GM18502 (cell line): ENCODE measurements around the gene GSC.
"Not testable (repeated sequence)": the region's sequence is repeated elsewhere in the genome, so short reads cannot be mapped to it uniquely, and the experiment has no call there.

ENCODE experiments used
- ATAC-seq: cut with Tn5 transposase; IDR thresholded peaks from one replicate; pipeline ENCODE4 v1.9.1; 2021; ENCODE audit warnings: mild to moderate bottlenecking; ENCODE audit not compliant: unreplicated experiment, poor library complexity

The GSC gene

DNA sequence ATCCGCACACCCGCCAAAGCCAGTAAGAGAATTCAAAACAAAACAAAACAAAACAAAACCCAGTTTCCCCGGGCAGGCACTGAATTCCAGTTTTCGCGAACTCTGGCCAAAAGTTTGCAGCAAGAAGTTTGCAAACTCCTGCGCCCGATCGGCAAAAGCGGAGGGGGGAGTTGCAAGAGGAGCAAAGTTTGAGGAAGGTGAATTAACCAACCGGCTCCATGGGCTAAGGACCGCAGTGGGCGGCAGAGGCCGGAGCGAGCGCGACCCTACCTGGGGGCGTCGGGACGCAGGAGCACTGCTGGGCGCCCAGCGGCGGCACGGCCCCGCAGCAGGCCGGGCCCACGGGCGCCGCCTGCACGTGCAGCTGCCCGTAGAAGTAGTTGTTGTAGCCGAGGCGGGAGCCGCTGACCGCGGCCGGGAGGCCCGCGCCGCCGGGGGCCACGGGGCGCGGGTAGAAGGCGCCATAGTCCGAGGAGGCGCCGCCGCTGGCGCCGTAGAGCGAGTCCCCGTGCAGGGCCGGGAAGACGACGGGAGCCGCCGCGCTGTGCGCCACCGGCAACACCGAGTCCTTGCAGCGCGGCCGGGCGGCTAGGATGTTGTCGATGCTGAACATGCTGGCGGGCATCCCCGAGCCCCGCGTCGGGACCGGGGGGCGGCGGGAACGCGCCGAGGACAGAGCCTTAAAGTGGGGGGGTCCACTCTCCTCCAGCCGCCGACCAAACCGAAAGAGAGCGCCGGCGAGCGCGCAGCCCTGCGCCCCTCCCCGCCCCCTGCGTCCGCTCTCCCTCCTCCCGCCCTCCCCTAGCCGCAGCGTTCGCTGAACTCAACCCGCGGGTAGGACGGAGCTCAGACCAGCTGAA, at the start of gene GSC:
Gene GSC, minus strand, starts transcription at position 723 of the 860 bp plus-strand sequence. Its CDS starts 98 bp downstream, at position 625.
- no peak for ATAC-seq

- no peak for ATAC-seq
These were observed 49.6 kb upstream of the GSC start for GRCh38 chr14:94819531-94819930.

DNA sequence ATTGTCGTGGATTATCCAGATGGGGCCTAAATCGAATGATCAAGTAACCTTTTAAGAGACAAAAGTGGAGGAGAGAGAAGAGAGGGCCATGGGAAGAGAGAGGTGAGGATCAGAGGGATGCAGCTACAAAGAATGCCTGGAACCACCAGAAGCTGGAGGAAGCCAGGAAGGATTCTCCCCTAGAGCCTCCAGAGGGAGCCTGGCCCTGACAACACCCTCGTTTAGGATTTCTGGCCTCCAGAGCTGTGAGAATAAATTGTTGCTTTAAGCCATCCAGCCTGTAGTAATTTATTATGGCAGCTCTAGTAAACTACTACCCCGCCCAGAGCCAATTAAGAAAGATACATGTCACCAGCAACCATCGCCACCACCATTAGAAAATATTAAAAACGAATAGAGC, 46.2 kb upstream of the GSC start:
- no peak for ATAC-seq

DNA sequence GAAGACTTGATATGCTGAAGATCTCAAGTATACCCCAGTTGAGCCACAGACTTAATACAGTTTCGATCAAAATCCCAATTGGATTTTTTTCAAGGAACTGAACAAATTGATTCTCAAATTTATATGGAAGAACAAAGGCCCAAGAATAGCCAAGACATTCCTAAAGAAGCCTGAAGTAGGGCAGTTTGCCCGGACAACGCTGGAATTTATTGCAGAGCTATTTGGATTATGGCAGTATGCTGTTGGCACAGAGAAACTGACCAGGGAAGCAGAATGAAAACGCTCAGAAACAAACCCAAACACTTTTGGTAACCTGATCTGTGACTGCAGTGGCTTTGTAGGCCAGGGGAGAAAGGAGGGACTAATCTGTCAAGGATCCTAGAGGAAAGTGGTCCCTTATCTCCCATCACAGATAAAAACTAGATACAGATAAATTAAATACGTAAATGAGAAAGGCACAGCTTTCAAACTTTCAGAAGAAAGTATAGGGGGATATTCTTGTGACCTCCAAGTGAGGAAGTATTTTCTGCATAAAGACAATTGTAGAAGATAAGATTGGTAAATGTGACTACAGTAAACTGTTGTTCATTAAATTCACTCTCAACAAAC, 35.9 kb upstream of the GSC start:
- ATAC-seq: no peak

DNA sequence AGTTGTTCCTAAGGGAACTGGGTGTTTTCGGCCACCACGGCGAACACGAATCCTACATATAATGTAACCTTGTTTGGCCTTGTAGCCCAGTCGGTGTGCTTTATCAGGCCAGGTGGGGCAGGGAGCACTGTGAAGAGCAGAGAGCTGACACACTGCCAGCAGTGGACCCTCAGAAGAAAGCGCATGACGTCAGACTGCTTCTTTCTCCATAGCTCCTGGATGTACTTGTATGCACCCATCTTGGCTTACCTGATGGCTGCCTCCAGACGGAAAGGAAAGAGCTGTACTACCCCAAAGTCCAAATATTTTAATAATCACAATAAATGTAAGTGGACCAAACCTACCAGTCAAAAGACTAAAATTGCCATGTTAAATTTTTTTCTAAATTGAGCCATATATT, 31.3 kb upstream of the GSC start:
- ATAC-seq: no peak

DNA sequence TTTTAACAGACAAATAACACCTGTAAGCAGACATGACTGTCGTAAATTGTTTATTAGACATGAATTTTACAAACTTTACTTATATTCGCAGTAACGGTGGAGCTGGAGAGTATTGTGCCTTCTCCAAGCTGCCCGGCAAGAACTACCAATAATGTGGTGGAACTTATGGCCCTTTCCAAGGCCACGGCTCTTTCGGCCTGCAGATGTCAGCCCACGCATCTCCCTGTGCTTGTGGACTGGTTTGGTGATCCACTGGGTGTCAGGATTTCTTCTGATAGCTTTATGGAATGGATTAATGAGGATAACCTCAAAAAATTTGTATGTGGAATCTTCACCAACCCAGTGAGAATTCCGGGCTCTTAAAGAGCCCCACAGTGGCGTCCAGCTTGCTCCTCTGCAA, 30.9 kb upstream of the GSC start:
- ATAC-seq: not testable (repeated sequence)

DNA sequence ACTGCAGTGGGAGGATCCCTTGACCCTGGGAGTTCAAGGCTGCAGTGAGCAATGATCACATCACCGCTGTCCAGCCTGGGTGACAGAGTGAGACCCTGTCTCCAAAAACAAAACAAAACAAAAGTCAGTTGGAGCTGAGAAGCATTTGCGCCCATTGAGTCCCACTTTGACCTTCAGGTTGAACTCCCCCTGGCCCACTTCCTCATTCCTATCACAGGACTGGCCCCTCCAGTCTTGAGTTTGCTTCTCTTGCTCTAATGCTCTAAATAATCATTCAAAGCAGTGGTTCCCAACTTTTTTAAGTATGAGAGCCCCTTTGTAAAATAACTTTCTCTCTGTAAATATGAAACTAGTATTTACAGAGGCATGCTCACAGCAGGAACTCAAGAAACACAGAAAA, 28.0 kb upstream of the GSC start:
- no peak for ATAC-seq

- ATAC-seq: no peak
These were observed 26.4 kb upstream of the GSC start for GRCh38 chr14:94796278-94796677.

GRCh38 chr14:94795372-94795771, 25.5 kb upstream of the GSC start:
- ATAC-seq: no peak

DNA sequence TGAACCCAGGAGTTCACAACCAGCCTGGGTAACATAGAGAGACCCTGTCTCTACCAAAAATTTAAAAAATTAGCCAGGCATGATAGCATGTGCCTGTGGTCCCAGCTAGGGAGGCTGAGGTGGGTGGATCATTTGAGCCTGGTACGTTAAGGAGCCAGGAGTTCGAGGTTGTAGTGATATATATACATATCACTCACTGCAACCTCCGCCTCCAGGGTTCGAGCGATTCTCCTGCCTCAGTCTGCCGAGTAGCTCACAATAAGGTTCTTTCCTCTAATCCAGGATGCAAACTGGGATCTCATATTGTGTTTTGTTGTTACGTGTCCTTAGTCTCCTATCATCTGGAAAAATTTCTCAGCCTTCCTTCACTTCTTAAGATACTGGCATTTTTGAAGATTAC, 24.0 kb upstream of the GSC start:
- no peak for ATAC-seq

- ATAC-seq: no peak
These were observed 17.7 kb upstream of the GSC start for GRCh38 chr14:94787655-94788054.

DNA sequence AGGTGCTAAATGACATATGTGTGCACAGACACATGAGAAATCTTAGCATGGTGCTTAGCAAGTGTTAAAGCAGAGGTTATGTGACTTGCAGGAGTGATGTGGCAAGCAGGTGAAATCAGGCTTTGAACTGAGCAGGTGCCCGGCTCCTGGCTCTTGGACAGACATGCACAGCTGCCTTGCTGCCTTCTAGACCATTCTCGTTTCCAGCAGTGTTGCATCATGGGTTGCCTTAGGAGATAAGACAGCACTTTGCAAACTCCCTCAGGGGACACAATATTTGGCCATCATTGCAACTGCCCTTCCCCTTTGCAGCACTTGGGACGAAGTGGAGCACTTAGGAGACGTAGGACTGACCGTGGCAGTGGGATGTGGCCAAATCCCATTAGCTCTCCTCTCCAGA, 17.2 kb upstream of the GSC start:
- ATAC-seq: no peak

DNA sequence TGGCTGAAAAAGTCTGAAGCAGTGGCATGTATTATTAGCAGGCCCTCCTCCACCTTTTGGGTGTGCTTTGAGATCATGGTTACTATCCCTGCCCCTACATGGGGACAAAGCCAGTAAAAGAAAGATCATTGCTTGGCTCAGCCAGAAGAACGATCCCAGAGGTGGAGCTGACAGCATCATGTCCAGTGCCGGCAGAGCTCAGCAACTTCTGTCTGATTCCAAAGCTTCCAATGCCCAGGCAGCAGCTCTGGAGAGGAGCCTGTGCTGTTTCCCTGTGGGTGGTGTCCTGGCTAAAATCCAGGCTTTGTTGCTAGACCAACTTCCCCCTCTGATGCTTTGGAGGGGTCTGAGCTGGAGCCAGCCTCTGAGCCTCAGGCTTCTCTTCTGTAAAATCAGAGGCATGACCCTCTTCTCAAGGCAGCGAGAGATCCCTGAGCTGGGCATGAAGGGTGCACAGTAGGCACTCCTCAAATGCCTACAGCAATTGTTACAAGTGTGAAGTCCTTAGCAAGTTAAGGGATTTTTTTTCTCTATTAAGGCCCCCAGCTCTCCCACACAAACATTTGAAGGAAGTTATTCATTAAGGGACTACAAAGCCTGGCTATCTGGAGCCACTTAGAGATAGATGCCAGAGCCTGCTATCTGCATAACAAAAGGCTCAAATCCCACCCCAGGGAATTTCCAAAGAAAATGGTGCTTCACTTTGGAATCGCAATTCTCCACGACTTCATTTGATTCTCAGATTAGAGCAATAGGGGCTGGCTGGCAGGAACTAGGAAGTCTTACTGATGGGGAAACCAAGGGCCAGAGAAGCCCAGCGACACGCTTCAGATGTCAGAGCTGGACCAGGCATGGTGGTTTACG, 10.9 kb upstream of the GSC start:
- no peak for ATAC-seq

- no peak for ATAC-seq
These were observed 9.8 kb upstream of the GSC start for GRCh38 chr14:94779713-94780112.

GRCh38 chr14:94775871-94776210, 5.9 kb upstream of the GSC start:
- no peak for ATAC-seq

- no peak for ATAC-seq
These were observed 5.4 kb upstream of the GSC start for GRCh38 chr14:94775091-94775870.

DNA sequence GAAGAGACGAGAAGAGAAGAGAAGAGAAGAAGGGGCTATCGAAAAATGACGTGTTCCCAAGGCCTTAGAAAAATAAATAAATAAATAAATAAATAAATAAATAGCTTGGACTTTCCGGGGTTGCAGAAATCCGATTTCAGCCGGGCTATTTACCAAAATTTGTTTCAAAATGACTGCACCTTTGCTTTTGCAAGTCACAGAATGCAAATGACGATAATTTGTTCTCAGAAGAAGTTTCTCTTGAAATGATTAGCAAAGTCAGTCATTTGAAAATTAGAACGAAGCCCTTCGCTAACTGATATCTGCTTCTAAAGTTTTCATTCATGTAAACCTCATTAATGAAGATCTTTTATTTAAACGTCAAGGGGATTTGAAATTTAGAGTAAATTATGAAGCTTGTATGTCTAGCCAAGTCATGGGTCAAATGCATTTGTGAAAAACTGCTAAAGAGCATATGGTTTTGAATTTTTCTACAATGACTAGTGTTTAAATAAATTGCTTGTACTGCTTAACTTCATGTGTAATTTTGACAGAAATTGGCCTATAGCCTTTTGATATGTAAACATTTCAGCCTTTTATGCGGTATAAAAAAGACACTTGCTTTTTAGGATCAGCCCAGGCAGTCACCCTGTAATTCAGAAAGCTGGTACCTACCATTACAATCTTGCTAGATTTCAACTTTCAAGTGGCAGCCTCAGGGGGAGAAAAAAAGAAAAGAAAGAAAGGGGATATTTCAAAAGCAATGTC, 4.6 kb upstream of the GSC start:
- no peak for ATAC-seq

DNA sequence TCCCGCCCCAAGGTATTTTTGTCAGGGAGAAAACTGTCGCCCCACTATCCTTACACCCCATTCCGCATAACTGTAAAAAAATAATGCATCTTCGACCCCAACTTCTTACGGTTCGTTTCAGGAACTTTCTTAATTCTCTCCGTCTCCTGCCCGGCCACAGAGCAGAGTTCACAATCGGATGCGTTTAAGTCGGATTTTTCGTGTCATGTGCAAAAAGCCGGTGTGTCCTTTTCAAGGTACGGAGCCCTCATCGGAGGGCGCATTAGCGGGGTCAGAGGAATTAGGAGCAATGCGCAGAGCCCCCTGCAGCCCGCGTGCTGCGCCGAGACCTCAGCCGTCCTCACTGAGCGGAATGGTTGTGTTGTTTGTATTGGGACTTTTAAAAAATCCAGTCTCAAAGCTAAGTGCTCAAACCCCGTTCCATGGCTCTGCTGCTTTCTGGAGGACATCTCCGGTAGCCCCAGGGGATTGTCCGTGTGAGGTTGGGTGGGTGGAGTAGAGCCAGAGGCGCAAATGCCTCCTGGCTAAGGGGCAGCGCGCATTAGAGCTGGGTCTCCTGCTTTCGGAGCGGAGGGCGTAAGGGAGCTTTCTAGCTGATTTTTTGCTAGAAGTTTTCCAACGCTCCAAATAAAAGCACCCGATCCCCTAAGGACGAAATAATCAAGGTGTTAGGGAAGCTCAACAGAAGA, 3.9 kb upstream of the GSC start:
- no peak for ATAC-seq

DNA sequence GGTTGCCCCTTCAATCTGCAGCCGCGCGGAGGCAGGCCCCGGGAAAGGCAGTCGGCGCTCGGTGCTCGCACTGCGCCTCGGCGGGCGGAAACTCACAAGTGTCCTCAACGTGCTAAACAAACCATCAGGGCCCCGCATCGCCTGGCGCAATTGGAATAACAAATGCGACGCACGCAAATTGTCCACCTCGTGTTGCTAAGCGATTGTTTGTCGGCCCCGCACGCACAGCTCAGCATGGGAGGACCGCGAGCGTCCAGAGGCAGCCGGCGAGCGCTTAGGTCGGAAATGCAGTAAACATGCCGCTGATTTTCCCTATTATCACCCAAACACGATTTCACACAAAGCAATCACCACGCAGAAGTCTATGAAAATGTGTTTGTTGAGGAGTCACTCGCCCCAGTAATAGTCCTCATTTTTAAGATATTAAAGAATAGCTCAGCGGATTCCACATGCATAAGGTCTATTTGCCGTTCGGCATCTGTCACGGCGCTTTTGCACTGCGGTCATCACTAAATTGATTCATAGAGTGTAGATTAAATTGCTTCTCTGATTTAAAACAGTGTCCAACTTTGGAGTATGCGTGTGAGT, 3.2 kb upstream of the GSC start:
- ATAC-seq: no peak
